ENCODE data around the gene MTMR12. TPM values are rescaled to one million over a fixed set of nuclear protein-coding genes. Genes with fewer than 3 reads are reported as not detected.

The MTMR12 gene
- total and polyA plus RNA-seq, 2 of the 13 experiments (the other 11 are each of a cell fraction or from before 2014, with no cell fraction given): 23.4 to 36.6 TPM

DNA sequence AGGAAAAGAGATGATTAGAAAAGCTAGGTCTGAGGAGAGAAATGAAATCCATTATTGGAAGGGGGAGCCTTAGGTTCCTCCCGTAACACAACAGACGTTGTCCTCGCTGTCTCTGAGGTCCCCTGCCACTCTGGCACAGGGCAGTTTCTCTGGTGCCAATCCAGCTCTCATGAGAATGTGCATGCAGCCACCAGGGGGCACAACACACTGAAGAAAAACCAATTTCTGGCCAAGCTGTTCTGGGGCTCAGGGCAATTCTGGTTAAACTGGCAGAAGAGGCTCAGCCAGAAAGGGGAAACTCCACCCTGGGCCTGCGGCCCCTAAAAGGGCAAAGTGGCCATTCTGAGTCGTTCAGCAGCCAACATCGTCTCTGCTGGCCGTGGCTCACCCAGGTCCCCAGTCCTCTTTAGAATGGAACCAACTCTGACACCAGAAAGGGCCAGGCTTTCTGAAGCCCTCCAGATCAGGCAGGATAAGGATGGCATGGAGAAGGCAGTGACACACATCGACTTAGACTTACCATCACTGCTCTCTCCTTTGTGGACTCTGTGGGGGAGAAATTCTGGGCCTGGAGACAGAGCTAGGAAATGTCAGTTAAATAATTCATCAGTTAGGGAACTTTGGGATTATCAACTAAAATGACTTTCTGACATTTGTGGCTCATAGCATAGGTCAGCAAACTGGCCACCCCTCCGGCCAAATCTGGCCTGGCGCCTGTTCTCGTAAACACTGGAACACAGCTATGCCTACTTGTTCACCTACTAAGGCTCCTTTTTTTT lies 80.1 kb downstream of the MTMR12 start (continued):
- 0 out of 2 replicates have a peak, but pooled peaks have one; percentile 34 for TF ChIP-seq HDAC1 (CRISPR knock-in tag; IDR thresholded peaks at IDR 0.05)
- no peak for TF ChIP-seq NFKBIZ (CRISPR knock-in tag; IDR thresholded peaks at IDR 0.05)
- TF ChIP-seq, protein P1, sequence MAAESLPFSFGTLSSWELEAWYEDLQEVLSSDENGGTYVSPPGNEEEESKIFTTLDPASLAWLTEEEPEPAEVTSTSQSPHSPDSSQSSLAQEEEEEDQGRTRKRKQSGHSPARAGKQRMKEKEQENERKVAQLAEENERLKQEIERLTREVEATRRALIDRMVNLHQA (CRISPR knock-in tag; IDR thresholded peaks at IDR 0.05): no peak
- TF ChIP-seq, protein P2, sequence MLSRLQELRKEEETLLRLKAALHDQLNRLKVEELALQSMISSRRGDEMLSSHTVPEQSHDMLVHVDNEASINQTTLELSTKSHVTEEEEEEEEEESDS (CRISPR knock-in tag; IDR thresholded peaks at IDR 0.05; ENCODE audit: borderline replicate concordance): no peak
- TF ChIP-seq, protein P3, sequence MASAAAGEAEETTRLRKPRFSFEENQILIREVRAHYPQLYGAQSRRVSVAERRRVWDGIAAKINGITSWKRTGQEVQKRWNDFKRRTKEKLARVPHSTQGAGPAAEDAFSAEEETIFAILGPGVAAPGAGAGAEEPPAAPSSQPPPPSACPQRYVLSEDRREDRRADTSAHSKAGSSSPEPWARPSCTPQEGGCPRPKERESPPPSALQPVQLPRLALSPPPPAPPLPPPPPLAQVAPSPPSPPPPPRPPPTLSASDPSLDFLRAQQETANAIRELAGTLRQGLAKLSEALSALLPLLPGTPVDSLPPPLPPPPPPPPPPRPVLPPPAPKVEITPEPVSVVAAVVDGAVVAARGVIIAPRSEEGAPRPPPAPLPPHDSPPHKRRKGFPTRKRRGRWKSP (CRISPR knock-in tag; IDR thresholded peaks at IDR 0.05): 0 out of 2 replicates have a peak, but pooled peaks have one; percentile 11
- TF ChIP-seq ZNF605 (CRISPR knock-in tag; IDR thresholded peaks at IDR 0.05): 0 out of 2 replicates have a peak, but pooled peaks have one; percentile 16
- no peak for TF ChIP-seq SKI (IDR thresholded peaks at IDR 0.05; ENCODE audit: partially characterized antibody)
- 0 out of 2 replicates have a peak, but pooled peaks have one; percentile 55 for TF ChIP-seq EED (CRISPR knock-in tag; IDR thresholded peaks at IDR 0.05)
- no peak for TF ChIP-seq ZNF329 (CRISPR knock-in tag; IDR thresholded peaks at IDR 0.05; ENCODE audit: low read depth)
- no peak for TF ChIP-seq RARA (CRISPR knock-in tag; IDR thresholded peaks at IDR 0.05)
- TF ChIP-seq ZNF496 (CRISPR knock-in tag; IDR thresholded peaks at IDR 0.05; ENCODE audit: insufficient replicate concordance): no peak
- TF ChIP-seq ZNF564 (CRISPR knock-in tag; IDR thresholded peaks at IDR 0.05): 0 out of 2 replicates have a peak, but pooled peaks have one; percentile 47
- TF ChIP-seq MAF1 (CRISPR knock-in tag; IDR thresholded peaks at IDR 0.05; ENCODE audit: borderline replicate concordance): no peak
- no peak for TF ChIP-seq ZNF570 (CRISPR knock-in tag; IDR thresholded peaks at IDR 0.05; ENCODE audit: borderline replicate concordance)
- no peak for TF ChIP-seq DPF2 (CRISPR knock-in tag; IDR thresholded peaks at IDR 0.05; ENCODE audit: borderline replicate concordance, low read depth)
- no peak for TF ChIP-seq ZNF343 (CRISPR knock-in tag; IDR thresholded peaks at IDR 0.05)
- TF ChIP-seq GATAD2A (CRISPR knock-in tag; IDR thresholded peaks at IDR 0.05): peak; percentile 49
- TF ChIP-seq, protein P4, sequence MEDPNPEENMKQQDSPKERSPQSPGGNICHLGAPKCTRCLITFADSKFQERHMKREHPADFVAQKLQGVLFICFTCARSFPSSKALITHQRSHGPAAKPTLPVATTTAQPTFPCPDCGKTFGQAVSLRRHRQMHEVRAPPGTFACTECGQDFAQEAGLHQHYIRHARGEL (CRISPR knock-in tag; IDR thresholded peaks at IDR 0.05): no peak
- no peak for TF ChIP-seq ZFP37 (CRISPR knock-in tag; IDR thresholded peaks at IDR 0.05; ENCODE audit: borderline replicate concordance)
- TF ChIP-seq, protein P5, sequence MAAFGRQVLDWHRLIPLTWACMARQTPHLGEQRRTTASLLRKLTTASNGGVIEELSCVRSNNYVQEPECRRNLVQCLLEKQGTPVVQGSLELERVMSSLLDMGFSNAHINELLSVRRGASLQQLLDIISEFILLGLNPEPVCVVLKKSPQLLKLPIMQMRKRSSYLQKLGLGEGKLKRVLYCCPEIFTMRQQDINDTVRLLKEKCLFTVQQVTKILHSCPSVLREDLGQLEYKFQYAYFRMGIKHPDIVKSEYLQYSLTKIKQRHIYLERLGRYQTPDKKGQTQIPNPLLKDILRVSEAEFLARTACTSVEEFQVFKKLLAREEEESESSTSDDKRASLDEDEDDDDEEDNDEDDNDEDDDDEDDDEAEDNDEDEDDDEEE (CRISPR knock-in tag; IDR thresholded peaks at IDR 0.05): no peak
- TF ChIP-seq, protein P6, sequence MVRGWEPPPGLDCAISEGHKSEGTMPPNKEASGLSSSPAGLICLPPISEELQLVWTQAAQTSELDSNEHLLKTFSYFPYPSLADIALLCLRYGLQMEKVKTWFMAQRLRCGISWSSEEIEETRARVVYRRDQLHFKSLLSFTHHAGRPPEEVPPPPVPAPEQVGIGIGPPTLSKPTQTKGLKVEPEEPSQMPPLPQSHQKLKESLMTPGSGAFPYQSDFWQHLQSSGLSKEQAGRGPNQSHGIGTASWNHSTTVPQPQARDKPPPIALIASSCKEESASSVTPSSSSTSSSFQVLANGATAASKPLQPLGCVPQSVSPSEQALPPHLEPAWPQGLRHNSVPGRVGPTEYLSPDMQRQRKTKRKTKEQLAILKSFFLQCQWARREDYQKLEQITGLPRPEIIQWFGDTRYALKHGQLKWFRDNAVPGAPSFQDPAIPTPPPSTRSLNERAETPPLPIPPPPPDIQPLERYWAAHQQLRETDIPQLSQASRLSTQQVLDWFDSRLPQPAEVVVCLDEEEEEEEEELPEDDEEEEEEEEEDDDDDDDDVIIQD (CRISPR knock-in tag; IDR thresholded peaks at IDR 0.05; ENCODE audit: low read depth): no peak
- TF ChIP-seq ZNF607 (CRISPR knock-in tag; IDR thresholded peaks at IDR 0.05; ENCODE audit: borderline replicate concordance): no peak
- no peak for TF ChIP-seq ZNF460 (CRISPR knock-in tag; IDR thresholded peaks at IDR 0.05; ENCODE audit: borderline replicate concordance)
- no peak for TF ChIP-seq NFIB (CRISPR knock-in tag; IDR thresholded peaks at IDR 0.05; ENCODE audit: borderline replicate concordance)
- no peak for TF ChIP-seq RFX1 (IDR thresholded peaks at IDR 0.05)
- TF ChIP-seq YEATS2 (CRISPR knock-in tag; IDR thresholded peaks at IDR 0.05; ENCODE audit: borderline replicate concordance): no peak
- TF ChIP-seq FOSL1 (CRISPR knock-in tag; IDR thresholded peaks at IDR 0.05; ENCODE audit: borderline replicate concordance): no peak

Measured in HepG2 (cell line).